ENCODE results near the gene SYP.

GRCh38 chrX:49220100-49220499, 20.1 kb upstream of the SYP start:
- TF ChIP-seq CTCF (IDR thresholded peaks at IDR 0.05; ENCODE audit: insufficient read depth, low read length, poor library complexity, severe bottlenecking) (no peak), EZH2phosphoT487 (conservative IDR thresholded peaks at IDR 0.05; ENCODE audit: low read length) (no peak)

All from SU-DHL-6 (cell line).